GM12873 (cell line): ENCODE data around the gene LRRC23.

Source experiments
- CTCF ChIP-seq: IDR thresholded peaks from 2 replicates; pipeline ENCODE4 v1.5.1; 2012; ENCODE audit warnings: low read depth, mild to moderate bottlenecking, moderate library complexity, low read length, control low read depth; ENCODE audit not compliant: insufficient read depth; ENCODE audit errors: missing control alignments

Gene LRRC23

GRCh38 chr12:6941267-6941666 is 36.6 kb downstream of the LRRC23 start:
- no peak for TF ChIP-seq CTCF

GRCh38 chr12:6941782-6942181 is 37.2 kb downstream of the LRRC23 start:
- TF ChIP-seq CTCF = no peak

GRCh38 chr12:6942331-6942665 is 37.7 kb downstream of the LRRC23 start:
- no peak for TF ChIP-seq CTCF

- TF ChIP-seq CTCF = no peak
Measured at GRCh38 chr12:6943389-6943721, 38.7 kb downstream of the LRRC23 start.

- TF ChIP-seq CTCF = peak; percentile 5
Measured at GRCh38 chr12:6943722-6944380, 39.2 kb downstream of the LRRC23 start, which contains the start of the genes C12orf57 and RNU7-1. Gene C12orf57, plus strand, starts transcription at chr12:6944022. Its CDS starts 100 bp downstream, at chr12:6944122. Gene RNU7-1, plus strand, starts transcription at chr12:6943816.

- peak; percentile 89 for TF ChIP-seq CTCF
Measured at GRCh38 chr12:6944381-6945186, 40.0 kb downstream of the LRRC23 start.

GRCh38 chr12:6945613-6946012 is 41.0 kb downstream of the LRRC23 start:
- TF ChIP-seq CTCF = no peak
